Thoracic aorta (tissue), 2 donors: Measurements from ENCODE around the gene AP2M1. TPM values are rescaled to one million over a fixed set of nuclear protein-coding genes. Genes with fewer than 3 reads are reported as not detected.
"Not testable (repeated sequence)": the region's sequence is repeated elsewhere in the genome, so short reads cannot be mapped to it uniquely, and the experiment has no call there.

Experiments
- ATAC-seq: fragments of 150-250 bp; one replicate; pipeline ENCODE4 v1.8.0; 2017; ENCODE audit warnings: low read depth; ENCODE audit not compliant: insufficient number of reproducible peaks, low FRiP score
- DNase-seq: peaks from one replicate; pipeline ENCODE4 v3.0.0-alpha.2; 2020; ENCODE audit warnings: low spot score
- H3K27ac ChIP-seq, 2 donors: fragments of 200-600 bp; sonication (generic); 1 replicate in 1 of 2; 2 replicates in 1 of 2; pipeline ENCODE4 v1.5.1; 2016; ENCODE audit warnings: mild to moderate bottlenecking in 2 of 2, moderate library complexity in 2 of 2
- H3K27me3 ChIP-seq: fragments of 200-600 bp; sonication (generic); replicated peaks from 2 replicates; pipeline ENCODE4 v1.6.0; 2016; ENCODE audit warnings: mild to moderate bottlenecking; ENCODE audit not compliant: insufficient read depth
- H3K36me3 ChIP-seq: fragments of 200-600 bp; sonication (generic); one replicate; pipeline ENCODE4 v1.5.1; 2016
- H3K4me1 ChIP-seq, 2 donors: fragments of 200-600 bp; sonication (generic); 1 replicate in 1 of 2; 2 replicates in 1 of 2; pipeline versions ENCODE4 v1.5.1 to v1.6.0; 2016; ENCODE audit warnings: low read depth in 2 of 2, mild to moderate bottlenecking in 1 of 2; ENCODE audit not compliant: control insufficient read depth in 1 of 2
- H3K4me3 ChIP-seq: fragments of 200-600 bp; sonication (generic); 2 replicates; pipeline ENCODE4 v1.5.1; 2016; ENCODE audit warnings: mild to moderate bottlenecking
- H3K9me3 ChIP-seq: fragments of 200-600 bp; sonication (generic); 2 replicates; pipeline ENCODE4 v1.5.1; 2016
- CTCF ChIP-seq: fragments of 200-600 bp; sonication (generic); IDR thresholded peaks from one replicate; pipeline ENCODE4 v1.5.1; 2019; ENCODE audit warnings: antibody characterized with exemption
- total RNA-seq, 2 donors: library from RNA; depleted of rRNA; stranded (reverse); fragments of >200 nt; gene quantifications; one replicate each; pipeline versions ENCODE4 v1.1.0 to v1.2.3, GENCODE V29; 2016

The AP2M1 gene
- total RNA-seq, 2 donors from 2014 or later: 194 to 203 TPM

GRCh38 chr3:184157206-184157605, 17.4 kb upstream of the AP2M1 start:
- H3K27me3 ChIP-seq: no peaks in the 10 kb centered on the region
- no peak for DNase-seq
- H3K9me3 ChIP-seq: no peaks in the 10 kb centered on the region
- H3K36me3 ChIP-seq: no peaks in the 10 kb centered on the region
- TF ChIP-seq CTCF: no peak
- peak overlapping the region; percentile 95 for H3K4me3 ChIP-seq
- ATAC-seq: no peak
- H3K27ac ChIP-seq: peak overlapping the region; percentile 93 to 95
- peaks cover 45 to 64% of the 10 kb centered on the region in 2 donors for H3K4me1 ChIP-seq

GRCh38 chr3:184158404-184158803, 16.3 kb upstream of the AP2M1 start:
- peaks cover under 1% of the 10 kb centered on the region for H3K36me3 ChIP-seq
- H3K4me1 ChIP-seq: peaks cover 43 to 73% of the 10 kb centered on the region in 2 donors
- TF ChIP-seq CTCF: no peak
- H3K9me3 ChIP-seq: no peaks in the 10 kb centered on the region
- no peak for DNase-seq
- ATAC-seq: no peak
- H3K27me3 ChIP-seq: no peaks in the 10 kb centered on the region
- no peak overlapping the region for H3K4me3 ChIP-seq
- peak overlapping the region in 1 of 2 donors; percentile 38 for H3K27ac ChIP-seq

GRCh38 chr3:184160456-184160855, 14.2 kb upstream of the AP2M1 start:
- peak overlapping the region; percentile 36 for H3K4me3 ChIP-seq
- peak overlapping the region in 1 of 2 donors; percentile 63 for H3K27ac ChIP-seq
- no peaks in the 10 kb centered on the region for H3K9me3 ChIP-seq
- DNase-seq: no peak
- TF ChIP-seq CTCF: no peak
- H3K36me3 ChIP-seq: peaks cover 21% of the 10 kb centered on the region
- H3K27me3 ChIP-seq: no peaks in the 10 kb centered on the region
- peaks cover 33 to 65% of the 10 kb centered on the region in 2 donors for H3K4me1 ChIP-seq
- no peak for ATAC-seq

GRCh38 chr3:184162571-184163070, 12.0 kb upstream of the AP2M1 start:
- H3K4me3 ChIP-seq, ATAC-seq, DNase-seq, H3K9me3 ChIP-seq, H3K27ac ChIP-seq, H3K27me3 ChIP-seq: not testable (repeated sequence)
- H3K36me3 ChIP-seq: peaks cover 42% of the 10 kb centered on the region
- H3K4me1 ChIP-seq: peaks cover 22 to 52% of the 10 kb centered on the region in 2 donors

GRCh38 chr3:184164648-184165330, 9.9 kb upstream of the AP2M1 start:
- DNase-seq (no peak), ATAC-seq (no peak)
- TF ChIP-seq CTCF: no peak
- no peaks in the 10 kb centered on the region for H3K27me3 ChIP-seq
- no peak overlapping the region for H3K4me3 ChIP-seq
- peaks cover 60% of the 10 kb centered on the region for H3K36me3 ChIP-seq
- H3K4me1 ChIP-seq: peaks cover 13 to 32% of the 10 kb centered on the region in 2 donors
- no peaks in the 10 kb centered on the region for H3K9me3 ChIP-seq
- H3K27ac ChIP-seq: no peak overlapping the region
